ENCODE results near the gene PEX11G.

DNA sequence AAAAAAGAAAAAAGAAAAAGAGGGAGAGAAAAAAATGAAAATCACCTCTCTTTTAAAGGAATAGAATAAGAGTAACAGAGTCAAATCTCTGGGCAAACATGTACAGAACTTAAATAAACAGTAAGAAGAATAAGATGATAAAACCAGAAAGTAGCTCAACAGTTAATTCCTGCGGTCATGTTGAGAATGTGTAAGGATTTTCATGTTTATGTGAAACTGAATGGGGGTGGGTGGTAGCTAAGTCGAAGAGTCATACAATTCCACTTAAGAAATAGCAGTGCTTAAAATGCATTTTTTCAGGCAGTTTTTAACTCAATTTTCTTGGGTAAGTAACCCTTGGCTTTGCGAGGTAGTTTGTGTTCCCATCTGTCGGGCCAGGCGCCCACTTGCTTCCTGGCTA, 60.9 kb downstream of the PEX11G start:
- no peak for TF ChIP-seq ZNF384 (IDR thresholded peaks at IDR 0.05)
- TF ChIP-seq SP1 (IDR thresholded peaks at IDR 0.05), result no peak
- TF ChIP-seq NFRKB (IDR thresholded peaks at IDR 0.05), result no peak
- TF ChIP-seq BHLHE40 (IDR thresholded peaks at IDR 0.05; ENCODE audit: borderline replicate concordance), result no peak
- TF ChIP-seq, protein P1, sequence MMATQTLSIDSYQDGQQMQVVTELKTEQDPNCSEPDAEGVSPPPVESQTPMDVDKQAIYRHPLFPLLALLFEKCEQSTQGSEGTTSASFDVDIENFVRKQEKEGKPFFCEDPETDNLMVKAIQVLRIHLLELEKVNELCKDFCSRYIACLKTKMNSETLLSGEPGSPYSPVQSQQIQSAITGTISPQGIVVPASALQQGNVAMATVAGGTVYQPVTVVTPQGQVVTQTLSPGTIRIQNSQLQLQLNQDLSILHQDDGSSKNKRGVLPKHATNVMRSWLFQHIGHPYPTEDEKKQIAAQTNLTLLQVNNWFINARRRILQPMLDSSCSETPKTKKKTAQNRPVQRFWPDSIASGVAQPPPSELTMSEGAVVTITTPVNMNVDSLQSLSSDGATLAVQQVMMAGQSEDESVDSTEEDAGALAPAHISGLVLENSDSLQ (IDR thresholded peaks at IDR 0.05), result no peak
- TF ChIP-seq FOXK2 (IDR thresholded peaks at IDR 0.05), result no peak
- no peak for TF ChIP-seq TARDBP (IDR thresholded peaks at IDR 0.05)
